Hepatocyte (in vitro differentiated cells): ENCODE measurements around the gene SH2B3. TPM values are rescaled to one million over a fixed set of nuclear protein-coding genes. Genes with fewer than 3 reads are reported as not detected.
A peak's percentile ranks its signal among the peaks of the same experiment; 100 is the strongest.

Experiments used
- DNase-seq: peaks from one replicate; pipeline ENCODE4 v3.0.0-alpha.2; 2016; ENCODE audit warnings: low spot score
- H2AFZ ChIP-seq: fragments of 200-600 bp; sonication (generic); 2 replicates; pipeline ENCODE4 v1.6.0; 2016; ENCODE audit warnings: antibody characterized with exemption, mild to moderate bottlenecking
- H3K27ac ChIP-seq: fragments of 200-600 bp; sonication (generic); 2 replicates; pipeline ENCODE4 v1.5.1; 2016; ENCODE audit warnings: mild to moderate bottlenecking
- H3K27me3 ChIP-seq: fragments of 200-600 bp; sonication (generic); 2 replicates; pipeline ENCODE4 v1.6.1; 2016
- H3K36me3 ChIP-seq: fragments of 200-600 bp; sonication (generic); replicated peaks from 2 replicates; pipeline ENCODE4 v1.5.1; 2016; ENCODE audit warnings: low read depth; ENCODE audit not compliant: insufficient read depth
- H3K4me1 ChIP-seq: fragments of 200-600 bp; sonication (generic); 2 replicates; pipeline ENCODE4 v1.5.1; 2016; ENCODE audit warnings: mild to moderate bottlenecking, moderate library complexity; ENCODE audit not compliant: insufficient read depth
- H3K4me2 ChIP-seq: fragments of 200-600 bp; sonication (generic); 2 replicates; pipeline ENCODE4 v1.6.0; 2016
- H3K4me3 ChIP-seq: fragments of 200-600 bp; sonication (generic); 2 replicates; pipeline ENCODE4 v1.5.1; 2016; ENCODE audit warnings: mild to moderate bottlenecking
- H3K79me2 ChIP-seq: fragments of 200-600 bp; sonication (generic); 2 replicates; pipeline ENCODE4 v1.6.0; 2017; ENCODE audit warnings: mild to moderate bottlenecking
- H3K9me2 ChIP-seq: fragments of 200-600 bp; sonication (generic); replicated peaks from 2 replicates; pipeline ENCODE4 v1.6.0; 2017; ENCODE audit warnings: mild to moderate bottlenecking; ENCODE audit not compliant: insufficient read depth
- H3K9me3 ChIP-seq: fragments of 200-600 bp; sonication (generic); 2 replicates; pipeline ENCODE4 v1.5.1; 2016; ENCODE audit warnings: low read depth, mild to moderate bottlenecking
- H4K20me1 ChIP-seq: fragments of 200-600 bp; sonication (generic); 2 replicates; pipeline ENCODE4 v1.6.0; 2016; ENCODE audit warnings: mild to moderate bottlenecking; ENCODE audit not compliant: insufficient read depth, poor library complexity, severe bottlenecking
- EZH2 ChIP-seq: fragments of 200-600 bp; sonication (generic); IDR thresholded peaks from 2 replicates; pipeline ENCODE4 v1.6.1; 2016; ENCODE audit warnings: antibody characterized with exemption, mild to moderate bottlenecking, borderline replicate concordance
- EZH2phosphoT487 ChIP-seq: fragments of 200-600 bp; sonication (generic); IDR thresholded peaks from one replicate; pipeline ENCODE4 v1.6.1; 2018; ENCODE audit warnings: antibody characterized with exemption, mild to moderate bottlenecking, low read depth, moderate library complexity; ENCODE audit not compliant: unreplicated experiment, severe bottlenecking
- WGBS: methylation state at CpG from one replicate; pipeline ENCODE4 v1.1.6; 2016; ENCODE audit warnings: low lambda C conversion rate; ENCODE audit errors: missing lambda C conversion rate; 5-methylcytosine and 5-hydroxymethylcytosine counted together
- polyA plus RNA-seq: library from polyadenylated mRNA; unstranded; fragments of >200 nt; fragmentation: Nextera tagmentation; extraction: Ambion mirVana; gene quantifications from 2 replicates; pipeline ENCODE4 v1.2.1, GENCODE V29; 2016
- total RNA-seq: library from RNA; depleted of rRNA; stranded (reverse); fragments of >200 nt; gene quantifications from 2 replicates; pipeline ENCODE4 v1.2.3, GENCODE V29; 2014
- TF ChIP-seq, protein P1 (sequence below): fragments of 200-600 bp; sonication (generic); IDR thresholded peaks from 2 replicates; pipeline ENCODE4 v1.5.1; 2016; ENCODE audit warnings: antibody characterized with exemption, mild to moderate bottlenecking; ENCODE audit not compliant: poor library complexity

Gene SH2B3
- total and polyA plus RNA-seq, 2 experiments from 2014 or later = 5.3 to 5.5 TPM

DNA sequence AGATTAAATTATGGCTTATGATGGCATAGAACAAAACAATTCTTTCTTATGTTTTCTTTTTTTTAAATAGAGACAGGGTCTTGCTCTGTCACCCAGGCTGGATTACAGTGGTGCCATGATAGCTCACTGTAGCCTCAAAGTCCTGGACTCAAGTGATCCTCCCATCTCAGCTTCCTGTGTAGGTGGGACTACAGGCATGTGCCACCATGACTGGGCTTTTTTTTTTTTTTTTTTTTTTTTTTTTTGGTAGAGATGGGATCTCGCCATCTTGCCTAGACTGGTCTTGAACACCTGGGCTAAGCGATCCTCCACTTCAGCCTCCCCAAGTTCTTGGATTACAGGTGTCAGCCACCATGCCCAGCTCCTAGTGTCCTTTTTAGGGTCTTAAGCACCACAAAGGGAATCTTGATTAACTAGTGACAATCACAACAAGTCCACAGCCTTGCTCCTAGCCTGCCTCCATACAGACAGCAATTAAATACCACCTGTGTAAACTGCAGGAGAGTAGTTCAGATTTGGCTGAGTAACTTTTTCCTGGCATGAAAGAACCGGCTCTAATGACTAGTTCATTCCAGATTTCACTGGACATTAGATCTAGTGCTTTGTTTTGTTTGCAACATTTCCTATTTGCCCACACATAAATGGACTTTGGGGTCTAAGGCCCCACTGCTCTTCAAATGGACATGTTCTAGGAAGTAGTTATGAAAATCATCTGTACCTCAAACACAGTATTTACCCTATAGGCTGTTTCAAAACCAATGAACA, 61.6 kb downstream of the SH2B3 start:
- peaks cover 5% of the 10 kb centered on the region for H3K4me1 ChIP-seq
- H3K36me3 ChIP-seq = no peaks in the 10 kb centered on the region
- no peak overlapping the region for H3K4me3 ChIP-seq
- H3K9me3 ChIP-seq = no peaks in the 10 kb centered on the region
- peak overlapping the region; percentile 77 for H3K27ac ChIP-seq
- no peaks in the 10 kb centered on the region for H4K20me1 ChIP-seq
- no peak for TF ChIP-seq EZH2
- TF ChIP-seq, protein P1, sequence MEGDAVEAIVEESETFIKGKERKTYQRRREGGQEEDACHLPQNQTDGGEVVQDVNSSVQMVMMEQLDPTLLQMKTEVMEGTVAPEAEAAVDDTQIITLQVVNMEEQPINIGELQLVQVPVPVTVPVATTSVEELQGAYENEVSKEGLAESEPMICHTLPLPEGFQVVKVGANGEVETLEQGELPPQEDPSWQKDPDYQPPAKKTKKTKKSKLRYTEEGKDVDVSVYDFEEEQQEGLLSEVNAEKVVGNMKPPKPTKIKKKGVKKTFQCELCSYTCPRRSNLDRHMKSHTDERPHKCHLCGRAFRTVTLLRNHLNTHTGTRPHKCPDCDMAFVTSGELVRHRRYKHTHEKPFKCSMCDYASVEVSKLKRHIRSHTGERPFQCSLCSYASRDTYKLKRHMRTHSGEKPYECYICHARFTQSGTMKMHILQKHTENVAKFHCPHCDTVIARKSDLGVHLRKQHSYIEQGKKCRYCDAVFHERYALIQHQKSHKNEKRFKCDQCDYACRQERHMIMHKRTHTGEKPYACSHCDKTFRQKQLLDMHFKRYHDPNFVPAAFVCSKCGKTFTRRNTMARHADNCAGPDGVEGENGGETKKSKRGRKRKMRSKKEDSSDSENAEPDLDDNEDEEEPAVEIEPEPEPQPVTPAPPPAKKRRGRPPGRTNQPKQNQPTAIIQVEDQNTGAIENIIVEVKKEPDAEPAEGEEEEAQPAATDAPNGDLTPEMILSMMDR = no peak
- no peak for TF ChIP-seq EZH2phosphoT487
- no peaks in the 10 kb centered on the region for H3K27me3 ChIP-seq
- 92% methylated on average over 3 of the region's 3 CpGs for WGBS
- no peaks in the 10 kb centered on the region for H3K9me2 ChIP-seq
- no peaks in the 10 kb centered on the region for H3K79me2 ChIP-seq
- DNase-seq = peak; percentile 26
- no peak overlapping the region for H3K4me2 ChIP-seq
- H2AFZ ChIP-seq = no peak overlapping the region

- Histone ChIP-seq H3K4me2 (no peak overlapping the region), H3K4me3 (no peak overlapping the region), H3K9me2 (no peaks in the 10 kb centered on the region), H3K79me2 (no peaks in the 10 kb centered on the region), H3K36me3 (no peaks in the 10 kb centered on the region), H3K9me3 (no peaks in the 10 kb centered on the region), H3K27ac (peak overlapping the region; percentile 77), H4K20me1 (no peaks in the 10 kb centered on the region), H3K27me3 (no peaks in the 10 kb centered on the region), H2AFZ (no peak overlapping the region), H3K4me1 (no peaks in the 10 kb centered on the region)
- DNase-seq = no peak
- 74% methylated on average over 4 of the region's 4 CpGs for WGBS
- TF ChIP-seq EZH2 (no peak), EZH2phosphoT487 (no peak)
- TF ChIP-seq, protein P1 = no peak
Measured at GRCh38 chr12:111467857-111468241, 62.1 kb downstream of the SH2B3 start.

- Histone ChIP-seq H3K27me3 (no peaks in the 10 kb centered on the region), H3K4me2 (no peak overlapping the region), H3K9me2 (no peaks in the 10 kb centered on the region), H3K4me1 (no peaks in the 10 kb centered on the region), H2AFZ (no peak overlapping the region), H3K79me2 (no peaks in the 10 kb centered on the region), H3K27ac (peak overlapping the region; percentile 77), H3K36me3 (no peaks in the 10 kb centered on the region), H4K20me1 (no peaks in the 10 kb centered on the region), H3K9me3 (no peaks in the 10 kb centered on the region), H3K4me3 (no peak overlapping the region)
- no peak for DNase-seq
- TF ChIP-seq EZH2phosphoT487 (no peak), EZH2 (no peak)
- TF ChIP-seq, protein P1 = no peak
- WGBS = 95% methylated on average over 2 of the region's 2 CpGs
Measured at GRCh38 chr12:111469401-111469800, 63.7 kb downstream of the SH2B3 start.
